Right atrium auricular region (tissue), 2 donors: Measurements from ENCODE around the gene SLC25A18. TPM values are rescaled to one million over a fixed set of nuclear protein-coding genes. Genes with fewer than 3 reads are reported as not detected.
A peak's percentile ranks its signal among the peaks of the same experiment; 100 is the strongest.
"Not testable (repeated sequence)": the region's sequence is repeated elsewhere in the genome, so short reads cannot be mapped to it uniquely, and the experiment has no call there.

Experiments
- DNase-seq: peaks from one replicate; pipeline ENCODE4 v3.0.0-alpha.2; 2019; ENCODE audit warnings: low spot score
- H3K27ac ChIP-seq, 2 donors: fragments of 200-600 bp; sonication (generic); 1 replicate in 1 of 2; 2 replicates in 1 of 2; pipeline ENCODE4 v1.5.1; 2016 to 2019
- H3K27me3 ChIP-seq, 2 donors: fragments of 200-600 bp; sonication (generic); one replicate each; pipeline versions ENCODE4 v1.5.1 to v1.6.0; 2017 to 2019
- H3K36me3 ChIP-seq: fragments of 200-600 bp; sonication (generic); one replicate; pipeline ENCODE4 v1.5.1; 2016
- H3K4me1 ChIP-seq, 2 donors: fragments of 200-600 bp; sonication (generic); one replicate each; pipeline versions ENCODE4 v1.5.1 to v1.6.0; 2017 to 2019
- H3K4me3 ChIP-seq, 2 donors: fragments of 200-600 bp; sonication (generic); 1 replicate in 1 of 2; 2 replicates in 1 of 2; pipeline ENCODE4 v1.5.1; 2017 to 2019; ENCODE audit warnings: mild to moderate bottlenecking in 1 of 2, moderate library complexity in 1 of 2
- H3K9me3 ChIP-seq, 2 donors: fragments of 200-600 bp; sonication (generic); one replicate each; pipeline ENCODE4 v1.5.1; 2019
- CTCF ChIP-seq, 2 donors: fragments of 200-600 bp; sonication (generic); IDR thresholded peaks; one replicate each; pipeline ENCODE4 v1.5.1; 2019; ENCODE audit warnings: antibody characterized with exemption in 2 of 2
- total RNA-seq, 2 donors: library from RNA; depleted of rRNA; stranded (reverse); fragments of >200 nt; gene quantifications; one replicate each; pipeline ENCODE4 v1.1.0, GENCODE V29; 2016

SLC25A18 gene
- total RNA-seq, 2 donors from 2014 or later: 0.59 to 3.6 TPM

GRCh38 chr22:17633217-17633997 lies 70.1 kb downstream of the SLC25A18 start:
- no peaks in the 10 kb centered on the region for H3K27me3 ChIP-seq
- no peak overlapping the region for H3K27ac ChIP-seq
- TF ChIP-seq CTCF (IDR thresholded peaks at IDR 0.05): no peak

GRCh38 chr22:17633998-17634323 lies 70.7 kb downstream of the SLC25A18 start:
- no peak for DNase-seq
- H3K27ac ChIP-seq: no peak overlapping the region
- no peaks in the 10 kb centered on the region for H3K9me3 ChIP-seq
- no peak for TF ChIP-seq CTCF (IDR thresholded peaks at IDR 0.05)
- no peak overlapping the region for H3K4me3 ChIP-seq
- H3K36me3 ChIP-seq: no peaks in the 10 kb centered on the region
- H3K4me1 ChIP-seq: peaks cover 0 to 11% of the 10 kb centered on the region in 2 donors
- H3K27me3 ChIP-seq: no peaks in the 10 kb centered on the region

More at GRCh38 chr22:17633217-17633997, 70.1 kb downstream of the SLC25A18 start:
- peaks cover 0 to 11% of the 10 kb centered on the region in 2 donors for H3K4me1 ChIP-seq
- DNase-seq: no peak
- no peaks in the 10 kb centered on the region for H3K36me3 ChIP-seq
- H3K4me3 ChIP-seq: no peak overlapping the region
- no peaks in the 10 kb centered on the region for H3K9me3 ChIP-seq

- no peaks in the 10 kb centered on the region for H3K9me3 ChIP-seq
Observed at GRCh38 chr22:17634696-17635095, 71.4 kb downstream of the SLC25A18 start.

GRCh38 chr22:17636850-17637249 lies 73.6 kb downstream of the SLC25A18 start:
- H3K27ac ChIP-seq: peak overlapping the region in 1 of 2 donors; percentile 99
- H3K4me1 ChIP-seq: peaks cover 0 to 20% of the 10 kb centered on the region in 2 donors
- H3K9me3 ChIP-seq, H3K27me3 ChIP-seq, H3K4me3 ChIP-seq, DNase-seq, H3K36me3 ChIP-seq: not testable (repeated sequence)

More at GRCh38 chr22:17634696-17635095, 71.4 kb downstream of the SLC25A18 start:
- peaks cover 0 to 12% of the 10 kb centered on the region in 2 donors for H3K4me1 ChIP-seq
- H3K27ac ChIP-seq: no peak overlapping the region
- H3K36me3 ChIP-seq: no peaks in the 10 kb centered on the region
- DNase-seq: no peak
- H3K4me3 ChIP-seq: no peak overlapping the region
- no peaks in the 10 kb centered on the region for H3K27me3 ChIP-seq
- no peak for TF ChIP-seq CTCF (IDR thresholded peaks at IDR 0.05)

GRCh38 chr22:17637490-17638181 lies 74.3 kb downstream of the SLC25A18 start:
- H3K4me1 ChIP-seq: peaks cover 0 to 20% of the 10 kb centered on the region in 2 donors
- H3K27me3 ChIP-seq: no peaks in the 10 kb centered on the region
- no peak for TF ChIP-seq CTCF (IDR thresholded peaks at IDR 0.05)

GRCh38 chr22:17638182-17638431 lies 74.8 kb downstream of the SLC25A18 start:
- DNase-seq: no peak
- peaks cover 9% of the 10 kb centered on the region for H3K36me3 ChIP-seq
- H3K4me3 ChIP-seq: peak overlapping the region; percentile 86 to 88
- H3K4me1 ChIP-seq: peaks cover 0 to 20% of the 10 kb centered on the region in 2 donors
- TF ChIP-seq CTCF (IDR thresholded peaks at IDR 0.05): no peak
- peak overlapping the region; percentile 99 to 100 for H3K27ac ChIP-seq
- no peaks in the 10 kb centered on the region for H3K9me3 ChIP-seq
- H3K27me3 ChIP-seq: no peaks in the 10 kb centered on the region

More at GRCh38 chr22:17637490-17638181, 74.3 kb downstream of the SLC25A18 start:
- Histone ChIP-seq H3K4me3 (peak overlapping the region; percentile 86 to 88), H3K36me3 (peaks cover 9% of the 10 kb centered on the region), H3K9me3 (no peaks in the 10 kb centered on the region), H3K27ac (peak overlapping the region; percentile 99 to 100)
- DNase-seq: no peak
